ENCODE measurements around the gene HS3ST6.

DNA sequence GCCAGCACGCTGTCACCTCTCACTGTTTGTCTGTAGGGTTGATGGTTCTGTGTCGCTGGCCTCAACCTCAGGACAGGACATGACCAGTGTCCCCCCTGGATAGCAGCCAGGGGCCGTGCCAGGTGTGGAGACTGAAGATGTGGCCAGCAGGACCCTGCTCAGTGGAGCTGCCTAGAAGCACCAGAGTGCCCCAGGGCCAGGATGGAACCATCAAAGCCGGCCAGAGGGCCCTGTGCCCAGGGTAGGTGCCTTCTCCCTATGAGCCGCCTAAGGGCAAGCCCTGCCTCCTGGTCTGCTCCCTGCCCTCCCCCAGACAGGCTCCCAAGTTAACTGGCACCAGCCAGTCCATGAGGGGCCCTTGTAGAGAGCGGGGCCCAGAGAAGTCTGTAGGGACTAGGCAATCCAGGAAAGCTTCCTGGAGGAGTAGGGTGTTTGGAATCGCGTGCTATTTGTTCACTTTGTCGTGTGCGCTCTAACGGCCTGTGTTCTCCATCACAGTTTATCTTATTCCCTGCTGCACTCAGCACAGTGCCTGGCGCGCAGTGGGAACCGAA, 40.6 kb upstream of the HS3ST6 start:
- no peak for TF ChIP-seq CTCF (IDR thresholded peaks at IDR 0.05)
- TF ChIP-seq TCF12 (IDR thresholded peaks at IDR 0.05): no peak
- no peak for TF ChIP-seq MXI1 (IDR thresholded peaks at IDR 0.05; ENCODE audit: low read depth, low read length)
- TF ChIP-seq, protein P1, sequence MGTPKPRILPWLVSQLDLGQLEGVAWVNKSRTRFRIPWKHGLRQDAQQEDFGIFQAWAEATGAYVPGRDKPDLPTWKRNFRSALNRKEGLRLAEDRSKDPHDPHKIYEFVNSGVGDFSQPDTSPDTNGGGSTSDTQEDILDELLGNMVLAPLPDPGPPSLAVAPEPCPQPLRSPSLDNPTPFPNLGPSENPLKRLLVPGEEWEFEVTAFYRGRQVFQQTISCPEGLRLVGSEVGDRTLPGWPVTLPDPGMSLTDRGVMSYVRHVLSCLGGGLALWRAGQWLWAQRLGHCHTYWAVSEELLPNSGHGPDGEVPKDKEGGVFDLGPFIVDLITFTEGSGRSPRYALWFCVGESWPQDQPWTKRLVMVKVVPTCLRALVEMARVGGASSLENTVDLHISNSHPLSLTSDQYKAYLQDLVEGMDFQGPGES (IDR thresholded peaks at IDR 0.05; ENCODE audit: low read depth, low read length): no peak
- TF ChIP-seq SIN3A (IDR thresholded peaks at IDR 0.05; ENCODE audit: borderline replicate concordance, low read depth, low read length): no peak
- TF ChIP-seq, protein P2, sequence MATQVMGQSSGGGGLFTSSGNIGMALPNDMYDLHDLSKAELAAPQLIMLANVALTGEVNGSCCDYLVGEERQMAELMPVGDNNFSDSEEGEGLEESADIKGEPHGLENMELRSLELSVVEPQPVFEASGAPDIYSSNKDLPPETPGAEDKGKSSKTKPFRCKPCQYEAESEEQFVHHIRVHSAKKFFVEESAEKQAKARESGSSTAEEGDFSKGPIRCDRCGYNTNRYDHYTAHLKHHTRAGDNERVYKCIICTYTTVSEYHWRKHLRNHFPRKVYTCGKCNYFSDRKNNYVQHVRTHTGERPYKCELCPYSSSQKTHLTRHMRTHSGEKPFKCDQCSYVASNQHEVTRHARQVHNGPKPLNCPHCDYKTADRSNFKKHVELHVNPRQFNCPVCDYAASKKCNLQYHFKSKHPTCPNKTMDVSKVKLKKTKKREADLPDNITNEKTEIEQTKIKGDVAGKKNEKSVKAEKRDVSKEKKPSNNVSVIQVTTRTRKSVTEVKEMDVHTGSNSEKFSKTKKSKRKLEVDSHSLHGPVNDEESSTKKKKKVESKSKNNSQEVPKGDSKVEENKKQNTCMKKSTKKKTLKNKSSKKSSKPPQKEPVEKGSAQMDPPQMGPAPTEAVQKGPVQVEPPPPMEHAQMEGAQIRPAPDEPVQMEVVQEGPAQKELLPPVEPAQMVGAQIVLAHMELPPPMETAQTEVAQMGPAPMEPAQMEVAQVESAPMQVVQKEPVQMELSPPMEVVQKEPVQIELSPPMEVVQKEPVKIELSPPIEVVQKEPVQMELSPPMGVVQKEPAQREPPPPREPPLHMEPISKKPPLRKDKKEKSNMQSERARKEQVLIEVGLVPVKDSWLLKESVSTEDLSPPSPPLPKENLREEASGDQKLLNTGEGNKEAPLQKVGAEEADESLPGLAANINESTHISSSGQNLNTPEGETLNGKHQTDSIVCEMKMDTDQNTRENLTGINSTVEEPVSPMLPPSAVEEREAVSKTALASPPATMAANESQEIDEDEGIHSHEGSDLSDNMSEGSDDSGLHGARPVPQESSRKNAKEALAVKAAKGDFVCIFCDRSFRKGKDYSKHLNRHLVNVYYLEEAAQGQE (IDR thresholded peaks at IDR 0.05; ENCODE audit: low read depth, low read length): no peak
- TF ChIP-seq FOXJ3 (CRISPR knock-in tag; IDR thresholded peaks at IDR 0.05): no peak
- no peak for TF ChIP-seq TAF1 (IDR thresholded peaks at IDR 0.05; ENCODE audit: borderline replicate concordance, low read depth, low read length)
- no peak for TF ChIP-seq YY1 (IDR thresholded peaks at IDR 0.05; ENCODE audit: low read depth)
- TF ChIP-seq, protein P3, sequence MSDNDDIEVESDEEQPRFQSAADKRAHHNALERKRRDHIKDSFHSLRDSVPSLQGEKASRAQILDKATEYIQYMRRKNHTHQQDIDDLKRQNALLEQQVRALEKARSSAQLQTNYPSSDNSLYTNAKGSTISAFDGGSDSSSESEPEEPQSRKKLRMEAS (IDR thresholded peaks at IDR 0.05; ENCODE audit: low read depth): no peak

Measured in SK-N-SH (cell line).